Kidney glomerular epithelial cell (primary cell): Measurements from ENCODE around the gene PEPD.

Experiments
- DNase-seq: peaks from one replicate; lab custom pipeline; 2025; lab: John Stamatoyannopoulos, UW

PEPD gene

DNA sequence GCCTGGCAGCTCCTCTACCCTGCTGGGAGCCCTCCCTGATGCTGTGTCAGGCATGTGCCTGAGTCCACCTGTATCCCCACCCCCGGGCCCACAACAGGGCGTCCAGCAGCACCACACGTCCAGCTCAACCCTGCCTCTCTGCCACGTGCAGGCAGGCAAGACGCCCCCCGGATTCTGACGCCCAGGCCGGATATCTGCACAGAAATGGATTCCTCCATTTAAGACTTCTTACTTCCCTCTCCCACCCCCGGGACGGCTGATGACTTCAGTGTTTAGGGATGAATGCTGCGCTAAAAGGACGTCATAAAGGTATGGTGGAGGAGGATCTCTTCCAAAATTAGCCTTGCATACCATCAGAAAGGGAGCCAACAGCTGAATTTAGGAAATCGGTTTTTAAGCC, 10.2 kb downstream of the PEPD start:
- DNase-seq = no peak

GRCh38 chr19:33510462-33511194, 11.0 kb downstream of the PEPD start:
- no peak for DNase-seq

GRCh38 chr19:33509774-33510173, 11.8 kb downstream of the PEPD start:
- DNase-seq = no peak

GRCh38 chr19:33508941-33509614, 12.5 kb downstream of the PEPD start:
- DNase-seq = no peak

GRCh38 chr19:33508431-33508830, 13.2 kb downstream of the PEPD start:
- DNase-seq = no peak

DNA sequence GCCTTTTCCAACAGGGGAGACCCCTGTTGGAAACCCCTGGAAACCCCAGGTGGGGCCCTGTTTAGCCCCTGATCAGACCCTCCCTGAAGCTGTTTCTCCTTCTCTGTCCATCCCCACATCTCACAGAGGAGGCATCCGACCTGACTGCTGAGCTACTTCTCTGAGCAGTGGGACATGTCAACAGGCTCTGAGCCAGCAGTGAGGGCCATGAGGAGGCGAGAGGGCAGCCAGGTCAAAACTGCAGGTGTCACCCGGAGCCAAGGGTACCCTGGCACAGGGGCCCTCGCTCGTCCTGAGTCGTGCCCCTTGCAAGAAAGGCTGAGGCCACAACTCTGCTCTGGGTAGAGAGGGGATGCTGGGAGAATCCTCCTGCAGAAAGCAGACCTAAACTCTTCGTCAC, 13.6 kb downstream of the PEPD start:
- DNase-seq = no peak

- no peak for DNase-seq
Measured at GRCh38 chr19:33507021-33507956, 14.3 kb downstream of the PEPD start.

- no peak for DNase-seq
Measured at GRCh38 chr19:33506498-33506897, 15.1 kb downstream of the PEPD start.

DNA sequence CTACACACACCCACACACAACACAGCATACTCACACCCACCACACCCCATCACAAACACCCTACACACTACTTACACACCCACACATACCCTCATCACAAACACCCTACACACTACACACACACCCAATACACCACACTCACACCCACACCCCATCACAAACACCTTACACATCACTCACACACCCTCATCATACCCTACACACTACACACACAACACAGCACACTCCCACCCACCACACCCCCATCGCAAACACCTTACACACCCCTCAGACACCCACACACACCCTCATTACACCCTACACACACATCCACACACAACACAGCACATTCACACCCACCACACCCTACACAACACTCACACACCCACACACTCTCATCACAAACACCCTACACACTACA, 15.8 kb downstream of the PEPD start:
- no peak for DNase-seq

- no peak for DNase-seq
Measured at GRCh38 chr19:33505148-33505547, 16.4 kb downstream of the PEPD start.

- DNase-seq = no peak
Measured at GRCh38 chr19:33504058-33504444, 17.5 kb downstream of the PEPD start.

- no peak for DNase-seq
Measured at GRCh38 chr19:33503433-33504057, 18.0 kb downstream of the PEPD start.

GRCh38 chr19:33503030-33503429, 18.6 kb downstream of the PEPD start:
- no peak for DNase-seq

- no peak for DNase-seq
Measured at GRCh38 chr19:33502521-33502920, 19.1 kb downstream of the PEPD start.

GRCh38 chr19:33501693-33502356, 19.8 kb downstream of the PEPD start:
- no peak for DNase-seq

DNA sequence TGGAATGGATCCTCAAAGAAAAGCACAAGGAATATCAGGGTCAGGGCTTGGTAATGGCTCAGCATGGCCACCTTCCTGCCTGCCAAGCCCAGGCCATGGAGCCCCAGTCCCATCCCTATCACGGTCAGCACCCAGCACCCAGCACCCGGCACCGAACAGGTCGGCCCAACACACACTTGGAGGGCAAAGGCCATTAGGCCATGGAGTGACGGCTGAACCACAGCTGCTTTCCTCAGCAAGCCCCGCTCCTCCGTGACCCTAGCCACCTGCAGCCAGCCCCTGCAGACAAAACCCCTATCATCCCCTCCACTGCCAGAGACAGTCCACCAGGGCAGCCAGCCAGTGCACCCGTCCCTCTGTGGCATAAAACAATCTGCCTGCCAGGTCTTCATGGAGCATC, 20.6 kb downstream of the PEPD start:
- no peak for DNase-seq

DNA sequence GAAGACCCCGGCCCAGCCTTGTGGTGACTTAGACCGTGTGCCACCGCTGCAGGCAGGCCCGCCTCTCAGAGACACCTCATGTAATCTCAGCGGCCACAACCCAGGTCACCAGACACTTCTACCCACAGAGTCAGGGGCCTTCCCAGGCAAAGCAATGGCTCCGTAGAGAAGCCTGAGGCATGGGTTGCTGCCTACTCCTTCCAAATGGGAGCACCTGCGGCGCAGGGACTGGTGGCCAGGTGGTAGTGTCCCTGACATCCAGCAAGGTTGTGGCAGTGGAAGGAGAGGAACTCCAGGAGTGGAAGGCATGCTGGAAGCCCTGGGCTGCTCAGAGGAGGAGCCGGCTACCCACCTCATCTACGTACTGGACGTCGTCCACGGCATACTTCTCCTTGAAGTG, 21.0 kb downstream of the PEPD start:
- no peak for DNase-seq

DNA sequence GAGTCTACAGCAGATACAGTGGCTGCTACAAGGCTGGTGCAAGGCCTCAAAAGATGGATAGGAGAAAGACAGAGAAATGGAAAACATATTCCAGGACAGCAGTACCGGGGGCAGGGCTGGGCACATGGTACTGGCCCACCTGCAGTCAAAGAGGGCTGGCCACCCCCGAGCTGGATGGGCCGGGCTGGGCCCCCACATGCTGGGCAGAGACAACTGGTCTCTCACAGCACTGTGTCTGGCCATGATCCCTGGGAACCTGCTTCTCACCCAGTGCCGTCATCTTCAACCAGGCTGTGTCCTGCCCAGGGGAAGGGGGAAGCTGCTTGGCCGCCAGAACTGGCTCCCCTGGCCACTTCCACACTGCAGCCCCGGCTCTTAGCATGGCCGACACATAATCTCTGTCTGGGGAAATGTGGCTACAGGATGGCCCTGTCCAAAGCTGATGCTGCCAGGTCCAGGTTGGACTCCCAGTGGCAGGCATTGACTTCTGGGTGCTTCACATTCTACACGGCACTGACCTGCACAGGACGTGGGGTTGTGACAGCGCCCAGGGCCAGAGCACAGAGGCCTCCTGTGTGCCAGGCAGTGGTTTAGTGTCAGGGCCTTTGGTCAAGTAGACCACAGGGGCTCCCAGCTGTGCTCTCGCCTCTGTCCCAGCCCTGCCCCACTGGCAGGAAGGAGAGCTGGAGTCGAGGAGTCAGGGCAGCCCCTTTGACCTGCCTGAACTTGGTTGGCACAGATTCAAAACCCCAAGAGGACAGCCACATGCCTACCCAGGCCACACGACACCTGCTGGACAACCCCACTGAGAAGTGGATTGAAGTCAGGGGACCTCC, 21.7 kb downstream of the PEPD start:
- no peak for DNase-seq

- DNase-seq = no peak
Measured at GRCh38 chr19:33499248-33499647, 22.3 kb downstream of the PEPD start.

DNA sequence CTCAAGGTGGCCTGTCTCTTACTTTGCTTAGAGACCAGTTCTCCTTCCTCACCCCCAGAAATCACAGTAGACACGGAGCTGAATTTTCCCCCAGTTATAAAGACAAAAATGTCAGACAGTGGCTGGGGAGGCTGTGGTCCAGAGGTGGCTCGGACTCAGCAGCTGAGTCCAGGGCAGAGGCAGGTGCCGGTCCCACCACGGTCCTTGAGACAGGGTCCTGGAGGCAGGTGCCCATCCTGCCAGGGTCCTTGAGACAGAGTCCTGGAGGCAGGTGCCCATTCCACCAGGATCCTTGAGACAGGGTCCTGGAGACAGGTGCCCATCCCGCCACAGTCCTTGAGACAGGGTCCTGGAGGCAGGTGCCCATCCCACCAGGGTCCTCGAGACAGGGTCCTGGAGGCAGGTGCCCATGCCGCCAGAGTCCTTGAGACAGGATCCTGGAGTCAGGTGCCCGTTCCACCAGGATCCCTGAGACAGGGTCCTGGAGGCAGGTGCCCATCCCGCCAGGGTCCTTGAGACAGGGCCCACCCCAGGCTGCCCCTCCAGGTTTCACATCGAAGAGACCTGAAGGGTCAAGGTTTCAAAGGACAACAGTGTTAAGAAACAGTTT, 23.1 kb downstream of the PEPD start:
- no peak for DNase-seq
